Lower leg skin (tissue), 3 donors: Measurements from ENCODE around the gene DLGAP1.

Source experiments
- POLR2A ChIP-seq, 2 donors: fragments of 450-650 bp; IDR thresholded peaks; one replicate each; pipeline ENCODE4 v1.6.1; 2016 to 2017; ENCODE audit warnings: antibody characterized with exemption in 2 of 2, mild to moderate bottlenecking in 1 of 2, moderate library complexity in 1 of 2
- TF ChIP-seq, protein P1 (sequence below), 3 donors: fragments of 450-650 bp; IDR thresholded peaks; one replicate each; pipeline ENCODE4 v1.5.1; 2016; ENCODE audit warnings: antibody characterized with exemption in 3 of 3, mild to moderate bottlenecking in 3 of 3, moderate library complexity in 2 of 3

DNA sequence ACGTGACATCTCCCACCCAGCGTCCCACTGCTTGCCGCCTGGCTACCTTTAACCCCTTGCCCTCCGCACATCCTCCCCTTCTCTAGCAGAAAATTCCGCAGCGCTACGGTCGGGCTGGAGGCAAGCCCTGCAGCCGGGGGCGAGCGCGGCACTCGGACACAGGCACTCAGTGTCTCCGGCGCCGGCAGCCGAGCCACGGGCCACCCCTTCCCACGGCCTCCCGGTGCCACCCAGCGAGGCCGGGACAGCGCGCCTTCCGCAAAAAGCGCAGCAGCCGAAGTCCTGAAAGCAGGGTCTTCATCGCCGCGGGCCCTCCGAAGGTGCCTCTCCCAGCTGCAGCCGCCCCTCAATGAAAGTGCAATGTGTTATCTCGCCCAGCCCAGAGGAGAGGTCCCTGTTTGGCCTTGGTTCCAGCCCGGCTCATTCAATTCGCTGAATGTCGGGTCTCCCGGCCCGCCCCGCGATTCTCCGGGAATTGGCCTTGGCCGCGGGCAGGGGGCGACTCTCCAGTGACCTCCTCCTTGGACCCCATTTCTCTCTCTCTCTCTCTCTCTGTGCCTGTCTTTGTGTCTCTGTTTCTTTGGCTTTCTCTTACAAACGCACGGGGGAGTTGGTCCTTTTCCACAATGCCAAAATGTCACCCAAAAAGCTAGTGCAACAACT is 1.1 kb downstream of the DLGAP1 start:
- TF ChIP-seq, protein P1, sequence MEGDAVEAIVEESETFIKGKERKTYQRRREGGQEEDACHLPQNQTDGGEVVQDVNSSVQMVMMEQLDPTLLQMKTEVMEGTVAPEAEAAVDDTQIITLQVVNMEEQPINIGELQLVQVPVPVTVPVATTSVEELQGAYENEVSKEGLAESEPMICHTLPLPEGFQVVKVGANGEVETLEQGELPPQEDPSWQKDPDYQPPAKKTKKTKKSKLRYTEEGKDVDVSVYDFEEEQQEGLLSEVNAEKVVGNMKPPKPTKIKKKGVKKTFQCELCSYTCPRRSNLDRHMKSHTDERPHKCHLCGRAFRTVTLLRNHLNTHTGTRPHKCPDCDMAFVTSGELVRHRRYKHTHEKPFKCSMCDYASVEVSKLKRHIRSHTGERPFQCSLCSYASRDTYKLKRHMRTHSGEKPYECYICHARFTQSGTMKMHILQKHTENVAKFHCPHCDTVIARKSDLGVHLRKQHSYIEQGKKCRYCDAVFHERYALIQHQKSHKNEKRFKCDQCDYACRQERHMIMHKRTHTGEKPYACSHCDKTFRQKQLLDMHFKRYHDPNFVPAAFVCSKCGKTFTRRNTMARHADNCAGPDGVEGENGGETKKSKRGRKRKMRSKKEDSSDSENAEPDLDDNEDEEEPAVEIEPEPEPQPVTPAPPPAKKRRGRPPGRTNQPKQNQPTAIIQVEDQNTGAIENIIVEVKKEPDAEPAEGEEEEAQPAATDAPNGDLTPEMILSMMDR (IDR thresholded peaks at IDR 0.05) = no peak
- no peak for TF ChIP-seq POLR2A (IDR thresholded peaks at IDR 0.05)
